ENCODE measurements around the gene COA8. TPM values are rescaled to one million over a fixed set of nuclear protein-coding genes. Genes with fewer than 3 reads are reported as not detected.

Gene COA8
- total RNA-seq, 1 experiment from 2014 or later, result 62.3 TPM

GRCh38 chr14:103545219-103545914 is 17.4 kb upstream of the COA8 start:
- Histone ChIP-seq H3K27ac (ENCODE audit: low read length) (no peak overlapping the region), H3K4me3 (ENCODE audit: low read length) (no peak overlapping the region), H2AFZ (ENCODE audit: low read length) (no peak overlapping the region), H3K9ac (ENCODE audit: low read length) (no peak overlapping the region), H3F3A (ENCODE audit: low read length, unreplicated experiment) (no peaks in the 10 kb centered on the region), H3K27me3 (ENCODE audit: low read length) (no peaks in the 10 kb centered on the region), H3K4me1 (ENCODE audit: insufficient read depth, low read length) (peaks cover 30% of the 10 kb centered on the region), H3K4me2 (ENCODE audit: low read length) (no peak overlapping the region), H4K20me1 (ENCODE audit: low read length) (no peaks in the 10 kb centered on the region), H3K9me2 (replicated peaks; ENCODE audit: low read length) (no peaks in the 10 kb centered on the region), H3K36me3 (ENCODE audit: low read depth, low read length) (no peaks in the 10 kb centered on the region), H3K9me3 (ENCODE audit: low read length) (no peaks in the 10 kb centered on the region), H3K79me2 (ENCODE audit: low read length) (no peaks in the 10 kb centered on the region)
- TF ChIP-seq, protein P1, sequence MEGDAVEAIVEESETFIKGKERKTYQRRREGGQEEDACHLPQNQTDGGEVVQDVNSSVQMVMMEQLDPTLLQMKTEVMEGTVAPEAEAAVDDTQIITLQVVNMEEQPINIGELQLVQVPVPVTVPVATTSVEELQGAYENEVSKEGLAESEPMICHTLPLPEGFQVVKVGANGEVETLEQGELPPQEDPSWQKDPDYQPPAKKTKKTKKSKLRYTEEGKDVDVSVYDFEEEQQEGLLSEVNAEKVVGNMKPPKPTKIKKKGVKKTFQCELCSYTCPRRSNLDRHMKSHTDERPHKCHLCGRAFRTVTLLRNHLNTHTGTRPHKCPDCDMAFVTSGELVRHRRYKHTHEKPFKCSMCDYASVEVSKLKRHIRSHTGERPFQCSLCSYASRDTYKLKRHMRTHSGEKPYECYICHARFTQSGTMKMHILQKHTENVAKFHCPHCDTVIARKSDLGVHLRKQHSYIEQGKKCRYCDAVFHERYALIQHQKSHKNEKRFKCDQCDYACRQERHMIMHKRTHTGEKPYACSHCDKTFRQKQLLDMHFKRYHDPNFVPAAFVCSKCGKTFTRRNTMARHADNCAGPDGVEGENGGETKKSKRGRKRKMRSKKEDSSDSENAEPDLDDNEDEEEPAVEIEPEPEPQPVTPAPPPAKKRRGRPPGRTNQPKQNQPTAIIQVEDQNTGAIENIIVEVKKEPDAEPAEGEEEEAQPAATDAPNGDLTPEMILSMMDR (conservative IDR thresholded peaks at IDR 0.05; ENCODE audit: low read depth, low read length), result no peak
- no peak for TF ChIP-seq EZH2phosphoT487 (IDR thresholded peaks at IDR 0.05; ENCODE audit: borderline replicate concordance, low read length)
- TF ChIP-seq EZH2 (IDR thresholded peaks at IDR 0.05; ENCODE audit: low read length, unreplicated experiment), result no peak
- BruUV-seq (replicated peaks), result no TSS peak
- ATAC-seq (no peak), DNase-seq (no peak)
- ChIA-PET POLR2A (ENCODE audit: unreplicated experiment) (no interaction called here), CTCF (no interaction called here)
- intact Hi-C loops (cut with micrococcal nuclease), result no loop called here

GRCh38 chr14:103545915-103546651 is 16.7 kb upstream of the COA8 start:
- no peak overlapping the region for H2AFZ ChIP-seq (ENCODE audit: low read length)
- POLR2A ChIA-PET (ENCODE audit: unreplicated experiment), result no interaction called here

More at GRCh38 chr14:103545915-103546651, 16.7 kb upstream of the COA8 start:
- CTCF ChIA-PET, result no interaction called here
- H3F3A ChIP-seq (ENCODE audit: low read length, unreplicated experiment), result no peaks in the 10 kb centered on the region
- ATAC-seq, result no peak
- no peaks in the 10 kb centered on the region for H3K27me3 ChIP-seq (ENCODE audit: low read length)
- intact Hi-C loops (cut with micrococcal nuclease), result loop anchor here (1.0 kb wide), 1 partner anchor 25 kb away; no protein-coding TSS in a partner anchor
- no peaks in the 10 kb centered on the region for H3K79me2 ChIP-seq (ENCODE audit: low read length)
- TF ChIP-seq, protein P1 (conservative IDR thresholded peaks at IDR 0.05; ENCODE audit: low read depth, low read length), result no peak
- TF ChIP-seq EZH2phosphoT487 (IDR thresholded peaks at IDR 0.05; ENCODE audit: borderline replicate concordance, low read length), result no peak
- TF ChIP-seq EZH2 (IDR thresholded peaks at IDR 0.05; ENCODE audit: low read length, unreplicated experiment), result no peak
- H3K9me2 ChIP-seq (replicated peaks; ENCODE audit: low read length), result no peaks in the 10 kb centered on the region
- H3K4me1 ChIP-seq (ENCODE audit: insufficient read depth, low read length), result peaks cover 23% of the 10 kb centered on the region
- BruUV-seq (replicated peaks), result no TSS peak
- no peaks in the 10 kb centered on the region for H3K9me3 ChIP-seq (ENCODE audit: low read length)
- H3K36me3 ChIP-seq (ENCODE audit: low read depth, low read length), result no peaks in the 10 kb centered on the region
- H3K4me2 ChIP-seq (ENCODE audit: low read length), result no peak overlapping the region
- H4K20me1 ChIP-seq (ENCODE audit: low read length), result no peaks in the 10 kb centered on the region
- H3K4me3 ChIP-seq (ENCODE audit: low read length), result no peak overlapping the region
- no peak for DNase-seq
- no peak overlapping the region for H3K27ac ChIP-seq (ENCODE audit: low read length)
- H3K9ac ChIP-seq (ENCODE audit: low read length), result no peak overlapping the region

Data from PC-3 (cell line).